Small intestine (tissue), 4 donors: ENCODE data around the gene MS4A1. TPM values are rescaled to one million over a fixed set of nuclear protein-coding genes. Genes with fewer than 3 reads are reported as not detected.

Source experiments
- polyA plus RNA-seq, 4 donors: library from polyadenylated mRNA; stranded (reverse) in 3 of 4; unstranded in 1 of 4; fragments of 200-250 nt in 3 of 4; fragments of 120-200 nt in 1 of 4; gene quantifications; one replicate each; pipeline versions ENCODE4 v1.2.1 to v1.2.3, GENCODE V29; 2013
- donor health status: healthy with polysubstance abuse.
- donor health status: Bipolar disorder and iron deficiency.
- donor health status: healthy.

The MS4A1 gene
- polyA plus RNA-seq, 4 donors = 0.86 to 6.2 (median 1.4) TPM; not detected in 1

Other genes with a start within 250 kb of the MS4A1 start
- under 1 TPM in 2 of 4 donors, not detected in 2; 0.56 to 0.61 TPM for gene MS4A4E, start 212.7 kb upstream of the MS4A1 start, polyA plus RNA-seq
- 10 to 100 TPM in 1 of 4 donors, 1 to 10 TPM in 3; 1.6 to 28.3 (median 6.2) TPM for gene MS4A4A, start 175.2 kb upstream of the MS4A1 start, polyA plus RNA-seq
- under 1 TPM in 1 of 4 donors, not detected in 3; 0.18 TPM for gene MS4A6E, start 128.6 kb upstream of the MS4A1 start, polyA plus RNA-seq
- 10 to 100 TPM in 2 of 4 donors, 1 to 10 TPM in 2; 2.2 to 13.2 (median 9.8) TPM for gene MS4A7, start 77.3 kb upstream of the MS4A1 start, polyA plus RNA-seq
- gene MS4A14, start 59.4 kb upstream of the MS4A1 start, polyA plus RNA-seq = 1 to 10 TPM in 1 of 4 donors, under 1 TPM in 1, not detected in 2; 0.12 to 1.2 TPM
- gene MS4A5, start 26.3 kb upstream of the MS4A1 start, polyA plus RNA-seq = not detected
- gene MS4A12, start 36.9 kb downstream of the MS4A1 start, polyA plus RNA-seq = under 1 TPM in 1 of 4 donors, not detected in 3; 0.04 TPM
- gene MS4A13, start 59.5 kb downstream of the MS4A1 start, polyA plus RNA-seq = not detected
- gene MS4A8, start 243.8 kb downstream of the MS4A1 start, polyA plus RNA-seq = 100 to 1,000 TPM in 2 of 4 donors, 10 to 100 TPM in 2; 35.7 to 265 (median 141) TPM